ENCODE results near the gene CLMP. TPM values are rescaled to one million over a fixed set of nuclear protein-coding genes. Genes with fewer than 3 reads are reported as not detected.

CLMP gene
- total RNA-seq, 2 experiments from 2014 or later: 0.06 to 0.19 TPM

DNA sequence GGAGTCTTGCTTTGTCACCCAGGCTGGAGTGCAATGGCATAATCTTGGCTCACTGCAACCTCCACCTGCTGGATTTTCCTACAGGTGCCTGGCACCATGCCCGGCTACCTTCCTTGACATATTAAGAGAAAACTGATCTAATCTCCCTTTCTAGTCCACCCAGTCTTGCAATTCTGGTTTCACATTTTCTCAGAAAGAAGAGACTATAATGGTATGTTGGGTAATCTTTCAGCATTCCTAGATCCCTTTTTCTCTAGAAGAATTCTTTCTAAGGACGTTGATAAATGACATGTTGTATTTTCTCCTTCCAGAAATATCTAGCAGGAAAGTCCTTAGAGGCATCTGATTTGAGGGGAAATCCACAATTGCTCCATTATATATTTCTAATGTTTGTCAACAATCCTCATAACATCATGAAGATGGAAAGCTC is 122.7 kb downstream of the CLMP start:
- Histone ChIP-seq H3K27me3 (ENCODE audit: control insufficient read depth in 1 of 2, insufficient read depth in 2 of 2, low read length in 2 of 2) (no peaks in the 10 kb centered on the region), H3K9me3 (ENCODE audit: control insufficient read depth in 1 of 2, insufficient read depth in 1 of 2, low read length in 2 of 2) (no peaks in the 10 kb centered on the region), H3K27ac (ENCODE audit: low read depth in 1 of 2, low read length in 2 of 2) (peak overlapping the region; percentile 87 to 96), H3K4me1 (ENCODE audit: insufficient read depth, low read length) (peaks cover 48% of the 10 kb centered on the region), H3K36me3 (ENCODE audit: insufficient read depth, low read length) (no peaks in the 10 kb centered on the region), H3K4me3 (ENCODE audit: low read length) (no peak overlapping the region)
- ATAC-seq (ENCODE audit: poor library complexity) (no peak), DNase-seq (no peak)
- intact Hi-C loops (cut with DNase I, micrococcal nuclease): no loop called here
- Mint-ChIP-seq H3K4me3 (peak overlapping the region; percentile 60), H3K27ac (peak overlapping the region; percentile 96), H3K4me1 (ENCODE audit: low read depth) (peaks cover 61% of the 10 kb centered on the region), H3K36me3 (ENCODE audit: low read depth) (no peaks in the 10 kb centered on the region), H3K9me3 (no peaks in the 10 kb centered on the region), H3K27me3 (no peaks in the 10 kb centered on the region)
- CTCF ChIA-PET: interaction anchor here (1.3 to 1.6 kb wide), 3 partner anchors 12 to 31 kb away, joined by 4 to 5 read pairs (median 4); no protein-coding TSS in a partner anchor
- TF ChIP-seq, protein P1, sequence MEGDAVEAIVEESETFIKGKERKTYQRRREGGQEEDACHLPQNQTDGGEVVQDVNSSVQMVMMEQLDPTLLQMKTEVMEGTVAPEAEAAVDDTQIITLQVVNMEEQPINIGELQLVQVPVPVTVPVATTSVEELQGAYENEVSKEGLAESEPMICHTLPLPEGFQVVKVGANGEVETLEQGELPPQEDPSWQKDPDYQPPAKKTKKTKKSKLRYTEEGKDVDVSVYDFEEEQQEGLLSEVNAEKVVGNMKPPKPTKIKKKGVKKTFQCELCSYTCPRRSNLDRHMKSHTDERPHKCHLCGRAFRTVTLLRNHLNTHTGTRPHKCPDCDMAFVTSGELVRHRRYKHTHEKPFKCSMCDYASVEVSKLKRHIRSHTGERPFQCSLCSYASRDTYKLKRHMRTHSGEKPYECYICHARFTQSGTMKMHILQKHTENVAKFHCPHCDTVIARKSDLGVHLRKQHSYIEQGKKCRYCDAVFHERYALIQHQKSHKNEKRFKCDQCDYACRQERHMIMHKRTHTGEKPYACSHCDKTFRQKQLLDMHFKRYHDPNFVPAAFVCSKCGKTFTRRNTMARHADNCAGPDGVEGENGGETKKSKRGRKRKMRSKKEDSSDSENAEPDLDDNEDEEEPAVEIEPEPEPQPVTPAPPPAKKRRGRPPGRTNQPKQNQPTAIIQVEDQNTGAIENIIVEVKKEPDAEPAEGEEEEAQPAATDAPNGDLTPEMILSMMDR (IDR thresholded peaks at IDR 0.05): no peak
- POLR2A ChIA-PET: interaction anchor here (0.7 to 12.3 kb wide), 6 partner anchors 11 to 397 kb away, joined by 3 to 171 read pairs (median 62); partner anchors contain the start of gene HSPA8

DNA sequence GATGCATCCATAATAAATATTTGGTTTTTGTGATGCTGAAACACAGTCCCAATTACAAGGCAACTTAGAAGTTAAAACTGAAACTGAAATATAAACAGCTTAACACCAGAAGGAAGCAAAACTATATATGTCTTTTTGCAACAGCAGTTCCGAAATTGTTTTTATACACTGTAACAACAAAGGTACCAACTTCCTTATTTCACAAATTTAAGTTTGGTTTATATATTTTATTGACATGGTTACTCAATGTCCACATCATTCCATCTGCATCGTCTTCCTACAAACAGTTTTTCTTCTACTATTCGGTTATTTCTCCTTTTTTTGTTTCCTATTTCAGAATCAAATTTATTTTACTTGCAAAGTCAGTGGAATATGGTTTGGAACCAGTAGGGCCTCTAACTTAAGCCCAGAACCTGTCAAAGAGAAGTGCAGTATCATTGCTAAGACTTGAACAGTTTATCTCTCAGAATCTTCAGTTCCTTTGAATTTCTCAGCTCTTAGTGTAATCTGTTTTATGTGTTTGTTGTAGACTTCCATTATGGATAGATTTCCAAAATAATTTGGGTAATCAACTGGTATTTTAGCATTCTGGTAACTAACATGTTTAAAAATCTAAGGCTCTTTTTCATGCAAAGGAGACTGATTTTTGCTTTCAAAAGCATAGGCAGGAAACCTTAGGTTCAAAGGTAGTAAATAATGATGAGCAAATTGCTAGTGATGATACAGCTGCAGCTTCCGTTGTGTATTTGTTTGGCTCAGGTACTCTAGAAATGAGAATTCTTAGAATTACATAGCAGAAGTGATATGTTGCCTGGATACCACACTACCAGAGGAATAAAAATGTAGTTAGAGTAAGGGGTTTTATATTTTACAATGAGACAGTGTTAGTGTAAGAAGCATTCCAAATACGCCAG is 124.9 kb downstream of the CLMP start:
- POLR2A ChIA-PET: interaction anchor here (1.0 to 12.3 kb wide), 12 partner anchors 8 to 373 kb away, joined by 3 to 171 read pairs (median 5); partner anchors contain the start of gene HSPA8
- peak overlapping the region; percentile 96 for H3K27ac Mint-ChIP-seq
- ATAC-seq (ENCODE audit: poor library complexity): peak; percentile 87
- H3K36me3 ChIP-seq (ENCODE audit: insufficient read depth, low read length): no peaks in the 10 kb centered on the region
- H3K27ac ChIP-seq (ENCODE audit: low read depth in 1 of 2, low read length in 2 of 2): peak overlapping the region; percentile 87 to 96
- peak overlapping the region; percentile 90 for H3K4me3 Mint-ChIP-seq
- H3K36me3 Mint-ChIP-seq (ENCODE audit: low read depth): peaks cover 6% of the 10 kb centered on the region
- H3K27me3 ChIP-seq (ENCODE audit: control insufficient read depth in 1 of 2, insufficient read depth in 2 of 2, low read length in 2 of 2): no peaks in the 10 kb centered on the region
- peaks cover 65% of the 10 kb centered on the region for H3K4me1 Mint-ChIP-seq (ENCODE audit: low read depth)
- no peaks in the 10 kb centered on the region for H3K9me3 Mint-ChIP-seq
- CTCF ChIA-PET: interaction anchor here (0.8 to 2.3 kb wide), 5 partner anchors 12 to 33 kb away, joined by 3 to 5 read pairs (median 3); no protein-coding TSS in a partner anchor
- DNase-seq: peak in 3 of 14 experiments; percentile 67 to 87 (median 69)
- TF ChIP-seq, protein P1 (IDR thresholded peaks at IDR 0.05): no peak
- H3K9me3 ChIP-seq (ENCODE audit: control insufficient read depth in 1 of 2, insufficient read depth in 1 of 2, low read length in 2 of 2): no peaks in the 10 kb centered on the region
- H3K27me3 Mint-ChIP-seq: no peaks in the 10 kb centered on the region
- peak overlapping the region; percentile 52 for H3K4me3 ChIP-seq (ENCODE audit: low read length)
- intact Hi-C loops (cut with DNase I, micrococcal nuclease): loop anchor here in 1 of 2 experiments (1.0 to 2.0 kb wide), 2 partner anchors 8 to 17 kb away; partner anchors contain the start of gene HSPA8
- H3K4me1 ChIP-seq (ENCODE audit: insufficient read depth, low read length): peaks cover 66% of the 10 kb centered on the region

DNA sequence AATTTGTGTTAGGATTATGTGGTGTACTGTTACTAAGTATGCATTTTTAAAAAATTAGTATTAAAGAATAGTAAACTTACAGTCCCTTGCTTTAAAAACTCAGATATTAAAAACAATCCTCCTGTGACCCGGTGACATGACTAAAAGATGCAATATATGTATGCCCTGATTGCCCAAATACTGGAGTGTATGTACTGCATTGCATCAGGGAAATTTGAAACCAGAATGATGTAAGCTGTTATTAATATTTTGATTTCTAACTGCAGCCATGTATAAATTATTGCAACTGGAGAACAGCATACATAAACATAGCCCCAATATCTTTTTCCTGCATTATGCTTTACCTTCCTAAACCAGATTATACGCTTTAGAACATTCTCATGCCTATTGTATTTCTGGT is 129.4 kb downstream of the CLMP start:
- Mint-ChIP-seq H3K9me3 (no peaks in the 10 kb centered on the region), H3K4me3 (peak overlapping the region; percentile 73), H3K27ac (peak overlapping the region; percentile 98), H3K36me3 (ENCODE audit: low read depth) (peaks cover 39% of the 10 kb centered on the region), H3K4me1 (ENCODE audit: low read depth) (peaks cover 66% of the 10 kb centered on the region), H3K27me3 (no peaks in the 10 kb centered on the region)
- no peak for DNase-seq
- H3K27me3 ChIP-seq (ENCODE audit: control insufficient read depth in 1 of 2, insufficient read depth in 2 of 2, low read length in 2 of 2): no peaks in the 10 kb centered on the region
- no peaks in the 10 kb centered on the region for H3K9me3 ChIP-seq (ENCODE audit: control insufficient read depth in 1 of 2, insufficient read depth in 1 of 2, low read length in 2 of 2)
- ChIA-PET CTCF (interaction anchor here (1.0 to 1.1 kb wide), 2 partner anchors 12 to 37 kb away, joined by 3 read pairs; no protein-coding TSS in a partner anchor), POLR2A (interaction anchor here (6.6 to 12.8 kb wide), 3 partner anchors 11 to 37 kb away, joined by 171 to 226 read pairs (median 182); no protein-coding TSS in a partner anchor)
- H3K36me3 ChIP-seq (ENCODE audit: insufficient read depth, low read length): peaks cover 10% of the 10 kb centered on the region
- intact Hi-C loops (cut with DNase I, micrococcal nuclease): no loop called here
- TF ChIP-seq, protein P1 (IDR thresholded peaks at IDR 0.05): no peak
- peaks cover 54% of the 10 kb centered on the region for H3K4me1 ChIP-seq (ENCODE audit: insufficient read depth, low read length)
- no peak for ATAC-seq (ENCODE audit: poor library complexity)
- no peak overlapping the region for H3K4me3 ChIP-seq (ENCODE audit: low read length)
- H3K27ac ChIP-seq (ENCODE audit: low read depth in 1 of 2, low read length in 2 of 2): peak overlapping the region in 1 of 2 donors; percentile 100
